Measurements from ENCODE around the gene ACVR1C.
"Not testable (repeated sequence)": the region's sequence is repeated elsewhere in the genome, so short reads cannot be mapped to it uniquely, and the experiment has no call there.

- not testable (repeated sequence) for TF ChIP-seq CTCF, POLR2A (IDR thresholded peaks at IDR 0.05)
Observed at GRCh38 chr2:157566113-157566512, 62.6 kb downstream of the ACVR1C start.

Measured in testis (tissue), 2 donors.